Neural cell (in vitro differentiated cells): Measurements from ENCODE around the gene IL7R.

ENCODE experiments used
- CTCF ChIP-seq: fragments of 450-650 bp; IDR thresholded peaks from 2 replicates; pipeline ENCODE4 v1.5.1; 2014; ENCODE audit warnings: antibody characterized with exemption, mild to moderate bottlenecking, moderate library complexity; ENCODE audit not compliant: poor library complexity, severe bottlenecking
- EP300 ChIP-seq: fragments of 450-650 bp; conservative IDR thresholded peaks from 2 replicates; pipeline ENCODE4 v1.6.1; 2014; ENCODE audit warnings: antibody characterized with exemption, mild to moderate bottlenecking, moderate library complexity; ENCODE audit not compliant: poor library complexity, severe bottlenecking
- EZH2 ChIP-seq: fragments of 200-600, 300-800 bp; shearing (Covaris generic), sonication (generic); IDR thresholded peaks from 2 replicates; pipeline ENCODE4 v1.6.1; 2014; ENCODE audit warnings: antibody characterized with exemption, low read length, borderline replicate concordance, mild to moderate bottlenecking; ENCODE audit not compliant: insufficient read depth, poor library complexity, severe bottlenecking
- POLR2AphosphoS5 ChIP-seq: IDR thresholded peaks from 2 replicates; pipeline ENCODE4 v1.6.1; 2012
- RAD21 ChIP-seq: fragments of 450-650 bp; conservative IDR thresholded peaks from 2 replicates; pipeline ENCODE4 v1.6.1; 2014; ENCODE audit warnings: antibody characterized with exemption, mild to moderate bottlenecking, moderate library complexity
- SMC3 ChIP-seq: fragments of 450-650 bp; conservative IDR thresholded peaks from 2 replicates; pipeline ENCODE4 v1.6.1; 2014; ENCODE audit warnings: antibody characterized with exemption, mild to moderate bottlenecking, moderate library complexity; ENCODE audit not compliant: poor library complexity

GRCh38 chr5:35847491-35847890 lies 9.2 kb upstream of the IL7R start:
- TF ChIP-seq CTCF: no peak
- no peak for TF ChIP-seq POLR2AphosphoS5
- TF ChIP-seq EZH2: no peak
- TF ChIP-seq SMC3: no peak
- no peak for TF ChIP-seq RAD21
- TF ChIP-seq EP300: no peak
